ENCODE measurements around the gene PRF1.

- TF ChIP-seq, protein P1, sequence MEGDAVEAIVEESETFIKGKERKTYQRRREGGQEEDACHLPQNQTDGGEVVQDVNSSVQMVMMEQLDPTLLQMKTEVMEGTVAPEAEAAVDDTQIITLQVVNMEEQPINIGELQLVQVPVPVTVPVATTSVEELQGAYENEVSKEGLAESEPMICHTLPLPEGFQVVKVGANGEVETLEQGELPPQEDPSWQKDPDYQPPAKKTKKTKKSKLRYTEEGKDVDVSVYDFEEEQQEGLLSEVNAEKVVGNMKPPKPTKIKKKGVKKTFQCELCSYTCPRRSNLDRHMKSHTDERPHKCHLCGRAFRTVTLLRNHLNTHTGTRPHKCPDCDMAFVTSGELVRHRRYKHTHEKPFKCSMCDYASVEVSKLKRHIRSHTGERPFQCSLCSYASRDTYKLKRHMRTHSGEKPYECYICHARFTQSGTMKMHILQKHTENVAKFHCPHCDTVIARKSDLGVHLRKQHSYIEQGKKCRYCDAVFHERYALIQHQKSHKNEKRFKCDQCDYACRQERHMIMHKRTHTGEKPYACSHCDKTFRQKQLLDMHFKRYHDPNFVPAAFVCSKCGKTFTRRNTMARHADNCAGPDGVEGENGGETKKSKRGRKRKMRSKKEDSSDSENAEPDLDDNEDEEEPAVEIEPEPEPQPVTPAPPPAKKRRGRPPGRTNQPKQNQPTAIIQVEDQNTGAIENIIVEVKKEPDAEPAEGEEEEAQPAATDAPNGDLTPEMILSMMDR (IDR thresholded peaks at IDR 0.05) = no peak
- TF ChIP-seq ZFX (IDR thresholded peaks at IDR 0.05; ENCODE audit: borderline replicate concordance) = no peak
These were observed 27.1 kb downstream of the PRF1 start for GRCh38 chr10:70575486-70575873.
